HepG2 (cell line): ENCODE results near the gene NSF. TPM values are rescaled to one million over a fixed set of nuclear protein-coding genes. Genes with fewer than 3 reads are reported as not detected.

ENCODE experiments used
- ATM ChIP-seq: fragments of 450-650 bp; IDR thresholded peaks from 2 replicates; pipeline ENCODE4 v1.7.1; 2017; ENCODE audit warnings: mild to moderate bottlenecking, borderline replicate concordance
- CREM ChIP-seq, 2 experiments: sonication (generic) in 1 of 2; formaldehyde crosslinking in 1 of 2; IDR thresholded peaks; 2 replicates each; pipeline versions ENCODE4 v1.4.0 to v1.6.1; 2016 to 2020; ENCODE audit warnings: antibody characterized with exemption in 1 of 2, mild to moderate bottlenecking in 1 of 2, missing genetic modification reagents in 1 of 2
- DMAP1 ChIP-seq: IDR thresholded peaks from 2 replicates; pipeline ENCODE4 v1.6.1; 2016
- EHMT2 ChIP-seq: fragments of 200-600 bp; sonication (generic); IDR thresholded peaks from 2 replicates; pipeline ENCODE4 v1.7.0; 2017; ENCODE audit warnings: antibody characterized with exemption, low read depth, low read length, borderline replicate concordance
- HOXA9 ChIP-seq: sonication (generic); formaldehyde crosslinking; IDR thresholded peaks from 2 replicates; pipeline ENCODE4 v1.8.1; 2022; ENCODE audit warnings: missing genetic modification reagents, mild to moderate bottlenecking, moderate library complexity, borderline replicate concordance
- ISX ChIP-seq: sonication (generic); formaldehyde crosslinking; conservative IDR thresholded peaks from 2 replicates; pipeline ENCODE4 v1.5.0; 2020; ENCODE audit warnings: missing genetic modification reagents
- KDM1A ChIP-seq: IDR thresholded peaks from 2 replicates; pipeline ENCODE4 v1.6.1; 2016; ENCODE audit warnings: missing compliant biosample characterization
- KDM6A ChIP-seq: IDR thresholded peaks from 2 replicates; pipeline ENCODE4 v1.6.1; 2016; ENCODE audit warnings: low read depth
- MAF1 ChIP-seq: sonication (generic); formaldehyde crosslinking; IDR thresholded peaks from 2 replicates; pipeline ENCODE4 v1.5.0; 2020; ENCODE audit warnings: missing genetic modification reagents, borderline replicate concordance
- MYC ChIP-seq: sonication (generic); formaldehyde crosslinking; IDR thresholded peaks from 2 replicates; pipeline ENCODE4 v1.9.0; 2021; ENCODE audit warnings: missing genetic modification reagents, borderline replicate concordance
- NBN ChIP-seq: fragments of 450-650 bp; conservative IDR thresholded peaks from 2 replicates; pipeline ENCODE4 v1.6.1; 2017
- NCOA5 ChIP-seq: sonication (generic); formaldehyde crosslinking; IDR thresholded peaks from 2 replicates; pipeline ENCODE4 v1.4.0; 2020; ENCODE audit warnings: missing genetic modification reagents
- RFXANK ChIP-seq: IDR thresholded peaks from 2 replicates; pipeline ENCODE4 v1.6.1; 2016
- SETDB1 ChIP-seq: sonication (generic); formaldehyde crosslinking; IDR thresholded peaks from 2 replicates; pipeline ENCODE4 v1.5.1; 2020; ENCODE audit warnings: missing genetic modification reagents, mild to moderate bottlenecking, borderline replicate concordance
- SP2 ChIP-seq: sonication (generic); formaldehyde crosslinking; IDR thresholded peaks from 2 replicates; pipeline ENCODE4 v1.5.1; 2020; ENCODE audit warnings: mild to moderate bottlenecking, missing genetic modification reagents
- TCF7 ChIP-seq: sonication (generic); IDR thresholded peaks from 2 replicates; pipeline ENCODE4 v1.6.1; 2016; ENCODE audit warnings: antibody characterized with exemption, low read depth
- ZBTB25 ChIP-seq: IDR thresholded peaks from 2 replicates; pipeline ENCODE4 v1.6.1; 2018; ENCODE audit warnings: missing genetic modification reagents
- ZFP1 ChIP-seq: IDR thresholded peaks from 2 replicates; pipeline ENCODE4 v1.6.1; 2016
- ZFP41 ChIP-seq: sonication (generic); formaldehyde crosslinking; IDR thresholded peaks from 2 replicates; pipeline ENCODE4 v1.4.0; 2020; ENCODE audit warnings: mild to moderate bottlenecking, missing genetic modification reagents, borderline replicate concordance
- ZHX1 ChIP-seq: sonication (generic); formaldehyde crosslinking; IDR thresholded peaks from 2 replicates; pipeline ENCODE4 v1.8.1; 2022; ENCODE audit warnings: low read depth, mild to moderate bottlenecking, missing genetic modification reagents
- ZKSCAN8 ChIP-seq: IDR thresholded peaks from 2 replicates; pipeline ENCODE4 v1.6.1; 2016; ENCODE audit warnings: borderline replicate concordance, missing genetic modification reagents, missing compliant biosample characterization
- ZNF17 ChIP-seq: sonication (generic); formaldehyde crosslinking; IDR thresholded peaks from 2 replicates; pipeline ENCODE4 v1.5.0; 2020; ENCODE audit warnings: mild to moderate bottlenecking, missing genetic modification reagents
- ZNF329 ChIP-seq: sonication (generic); formaldehyde crosslinking; IDR thresholded peaks from 2 replicates; pipeline ENCODE4 v1.9.0; 2021; ENCODE audit warnings: low read depth, mild to moderate bottlenecking, missing genetic modification reagents
- ZNF383 ChIP-seq: sonication (generic); formaldehyde crosslinking; IDR thresholded peaks from 2 replicates; pipeline ENCODE4 v1.4.0; 2020; ENCODE audit warnings: missing genetic modification reagents, mild to moderate bottlenecking, borderline replicate concordance
- ZNF598 ChIP-seq: sonication (generic); formaldehyde crosslinking; IDR thresholded peaks from 2 replicates; pipeline ENCODE4 v1.5.1; 2020; ENCODE audit warnings: mild to moderate bottlenecking, missing genetic modification reagents, borderline replicate concordance
- ZNF619 ChIP-seq: sonication (generic); formaldehyde crosslinking; IDR thresholded peaks from 2 replicates; pipeline ENCODE4 v1.4.0; 2020; ENCODE audit warnings: mild to moderate bottlenecking, missing genetic modification reagents
- ZSCAN31 ChIP-seq: sonication (generic); formaldehyde crosslinking; IDR thresholded peaks from 2 replicates; pipeline ENCODE4 v1.5.0; 2020; ENCODE audit warnings: low read depth, mild to moderate bottlenecking, missing genetic modification reagents
- polyA plus RNA-seq, 8 experiments: library from polyadenylated mRNA; depleted of rRNA in 3 of 8; stranded (reverse) in 7 of 8; unstranded in 1 of 8; fragments of >200 nt; fragmentation: Illumina TruSeq in 4 of 8; extraction: Trizol in 4 of 8; gene quantifications; 2 replicates each; pipeline versions ENCODE4 v1.2.1 to v1.2.3, GENCODE V29; 2011 to 2016; ENCODE audit warnings: low read depth in 4 of 8, missing spikeins in 1 of 8, mixed read lengths in 1 of 8; ENCODE audit not compliant: insufficient read depth in 1 of 8
- total RNA-seq, 5 experiments: library from RNA; depleted of rRNA; stranded (reverse); fragments of >200 nt; fragmentation: Illumina TruSeq; extraction: Trizol; gene quantifications; 2 replicates each; pipeline ENCODE4 v1.2.3, GENCODE V29; 2016; ENCODE audit warnings: low read depth in 1 of 5
- TF ChIP-seq, protein P1 (sequence below): sonication (generic); formaldehyde crosslinking; IDR thresholded peaks from 2 replicates; pipeline ENCODE4; 2020; ENCODE audit warnings: missing genetic modification reagents, mild to moderate bottlenecking, borderline replicate concordance

The NSF gene
- total and polyA plus RNA-seq, 2 of the 13 experiments (the other 11 are each of a cell fraction or from before 2014, with no cell fraction given): 21.9 to 37.8 TPM

DNA sequence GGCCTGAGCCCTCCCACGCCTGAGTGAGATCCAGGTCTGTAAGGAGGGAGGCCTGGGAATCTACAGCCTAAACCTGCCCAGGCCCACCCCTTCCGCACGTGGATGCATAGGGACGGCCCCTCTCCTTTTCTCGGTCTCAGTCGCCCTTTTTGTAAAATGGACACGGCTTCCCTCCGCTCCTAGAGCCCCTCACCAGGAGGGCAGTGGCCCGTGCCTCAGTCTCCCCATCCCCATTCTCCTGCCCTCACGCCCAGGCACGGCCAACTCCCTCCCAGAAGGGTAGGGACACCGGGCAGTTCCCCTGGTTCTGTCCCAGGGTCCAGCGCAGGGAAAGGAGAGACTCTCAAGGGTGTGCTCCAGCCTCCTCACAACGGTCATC lies 180.0 kb downstream of the NSF start (continued):
- TF ChIP-seq ZHX1 (CRISPR knock-in tag) (no peak), ZFP1 (CRISPR knock-in tag) (no peak), ZNF619 (CRISPR knock-in tag) (no peak), HOXA9 (CRISPR knock-in tag) (no peak), SP2 (CRISPR knock-in tag) (no peak), ZNF383 (no peak), ISX (0 out of 2 replicates have a peak, but pooled peaks have one; percentile 6), ZFP41 (no peak), ZSCAN31 (CRISPR knock-in tag) (no peak), ZNF598 (CRISPR knock-in tag) (peak; percentile 68; the same call in 1 of the 2 replicates), CREM (IDR thresholded peaks at IDR 0.05) (no peak), CREM (CRISPR knock-in tag; IDR thresholded peaks at IDR 0.05) (no peak), ZNF329 (CRISPR knock-in tag) (no peak), RFXANK (0 out of 2 replicates have a peak, but pooled peaks have one; percentile 43), KDM6A (no peak; the same call in 1 of the 2 replicates), MYC (CRISPR knock-in tag) (peak; percentile 88), MAF1 (CRISPR knock-in tag) (no peak), ZBTB25 (CRISPR knock-in tag) (no peak), TCF7 (no peak), NBN (no peak), DMAP1 (CRISPR knock-in tag) (no peak), NCOA5 (0 out of 2 replicates have a peak, but pooled peaks have one; percentile 57), ATM (no peak), ZNF17 (CRISPR knock-in tag) (no peak), EHMT2 (no peak), SETDB1 (no peak), ZKSCAN8 (CRISPR knock-in tag) (no peak), KDM1A (CRISPR knock-in tag) (no peak)
- TF ChIP-seq, protein P1, sequence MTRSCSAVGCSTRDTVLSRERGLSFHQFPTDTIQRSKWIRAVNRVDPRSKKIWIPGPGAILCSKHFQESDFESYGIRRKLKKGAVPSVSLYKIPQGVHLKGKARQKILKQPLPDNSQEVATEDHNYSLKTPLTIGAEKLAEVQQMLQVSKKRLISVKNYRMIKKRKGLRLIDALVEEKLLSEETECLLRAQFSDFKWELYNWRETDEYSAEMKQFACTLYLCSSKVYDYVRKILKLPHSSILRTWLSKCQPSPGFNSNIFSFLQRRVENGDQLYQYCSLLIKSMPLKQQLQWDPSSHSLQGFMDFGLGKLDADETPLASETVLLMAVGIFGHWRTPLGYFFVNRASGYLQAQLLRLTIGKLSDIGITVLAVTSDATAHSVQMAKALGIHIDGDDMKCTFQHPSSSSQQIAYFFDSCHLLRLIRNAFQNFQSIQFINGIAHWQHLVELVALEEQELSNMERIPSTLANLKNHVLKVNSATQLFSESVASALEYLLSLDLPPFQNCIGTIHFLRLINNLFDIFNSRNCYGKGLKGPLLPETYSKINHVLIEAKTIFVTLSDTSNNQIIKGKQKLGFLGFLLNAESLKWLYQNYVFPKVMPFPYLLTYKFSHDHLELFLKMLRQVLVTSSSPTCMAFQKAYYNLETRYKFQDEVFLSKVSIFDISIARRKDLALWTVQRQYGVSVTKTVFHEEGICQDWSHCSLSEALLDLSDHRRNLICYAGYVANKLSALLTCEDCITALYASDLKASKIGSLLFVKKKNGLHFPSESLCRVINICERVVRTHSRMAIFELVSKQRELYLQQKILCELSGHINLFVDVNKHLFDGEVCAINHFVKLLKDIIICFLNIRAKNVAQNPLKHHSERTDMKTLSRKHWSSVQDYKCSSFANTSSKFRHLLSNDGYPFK: 0 out of 2 replicates have a peak, but pooled peaks have one; percentile 50
